HUES64 (cell line): ENCODE results near the gene RASGRF1. TPM values are rescaled to one million over a fixed set of nuclear protein-coding genes. Genes with fewer than 3 reads are reported as not detected.

Experiments used
- H3K27ac ChIP-seq: 2 replicates; pipeline ENCODE4 v1.7.0; 2013; ENCODE audit warnings: low read depth, low read length, inconsistent platforms
- H3K27me3 ChIP-seq: 2 replicates; pipeline ENCODE4 v1.6.1; 2013; ENCODE audit warnings: mild to moderate bottlenecking, low read length; ENCODE audit not compliant: insufficient read depth
- H3K36me3 ChIP-seq: 2 replicates; pipeline ENCODE4 v1.6.1; 2013; ENCODE audit warnings: mild to moderate bottlenecking, low read length; ENCODE audit not compliant: insufficient read depth
- H3K4me1 ChIP-seq: 2 replicates; pipeline ENCODE4 v1.6.1; 2013; ENCODE audit warnings: mild to moderate bottlenecking, low read length, moderate library complexity; ENCODE audit not compliant: insufficient read depth
- H3K4me3 ChIP-seq: 2 replicates; pipeline ENCODE4 v1.5.1; 2013; ENCODE audit warnings: mild to moderate bottlenecking, low read length, moderate library complexity
- H3K9ac ChIP-seq: 2 replicates; pipeline ENCODE4 v1.6.1; 2013; ENCODE audit warnings: mild to moderate bottlenecking, low read depth, low read length
- H3K9me3 ChIP-seq: 2 replicates; pipeline ENCODE4 v1.6.1; 2013; ENCODE audit warnings: low read depth, low read length; ENCODE audit not compliant: insufficient read depth
- WGBS: fragments of 150-250, 120-280 bp; methylation state at CpG from one replicate; pipeline ENCODE4 v1.1.7; 2013; ENCODE audit warnings: missing lambda C conversion rate; 5-methylcytosine and 5-hydroxymethylcytosine counted together
- polyA plus RNA-seq, 2 experiments: library from polyadenylated mRNA; stranded (reverse); fragments of 50-300 nt; gene quantifications; one replicate each; pipeline ENCODE4 v1.2.3, GENCODE V29; 2013

RASGRF1 gene, protein sequence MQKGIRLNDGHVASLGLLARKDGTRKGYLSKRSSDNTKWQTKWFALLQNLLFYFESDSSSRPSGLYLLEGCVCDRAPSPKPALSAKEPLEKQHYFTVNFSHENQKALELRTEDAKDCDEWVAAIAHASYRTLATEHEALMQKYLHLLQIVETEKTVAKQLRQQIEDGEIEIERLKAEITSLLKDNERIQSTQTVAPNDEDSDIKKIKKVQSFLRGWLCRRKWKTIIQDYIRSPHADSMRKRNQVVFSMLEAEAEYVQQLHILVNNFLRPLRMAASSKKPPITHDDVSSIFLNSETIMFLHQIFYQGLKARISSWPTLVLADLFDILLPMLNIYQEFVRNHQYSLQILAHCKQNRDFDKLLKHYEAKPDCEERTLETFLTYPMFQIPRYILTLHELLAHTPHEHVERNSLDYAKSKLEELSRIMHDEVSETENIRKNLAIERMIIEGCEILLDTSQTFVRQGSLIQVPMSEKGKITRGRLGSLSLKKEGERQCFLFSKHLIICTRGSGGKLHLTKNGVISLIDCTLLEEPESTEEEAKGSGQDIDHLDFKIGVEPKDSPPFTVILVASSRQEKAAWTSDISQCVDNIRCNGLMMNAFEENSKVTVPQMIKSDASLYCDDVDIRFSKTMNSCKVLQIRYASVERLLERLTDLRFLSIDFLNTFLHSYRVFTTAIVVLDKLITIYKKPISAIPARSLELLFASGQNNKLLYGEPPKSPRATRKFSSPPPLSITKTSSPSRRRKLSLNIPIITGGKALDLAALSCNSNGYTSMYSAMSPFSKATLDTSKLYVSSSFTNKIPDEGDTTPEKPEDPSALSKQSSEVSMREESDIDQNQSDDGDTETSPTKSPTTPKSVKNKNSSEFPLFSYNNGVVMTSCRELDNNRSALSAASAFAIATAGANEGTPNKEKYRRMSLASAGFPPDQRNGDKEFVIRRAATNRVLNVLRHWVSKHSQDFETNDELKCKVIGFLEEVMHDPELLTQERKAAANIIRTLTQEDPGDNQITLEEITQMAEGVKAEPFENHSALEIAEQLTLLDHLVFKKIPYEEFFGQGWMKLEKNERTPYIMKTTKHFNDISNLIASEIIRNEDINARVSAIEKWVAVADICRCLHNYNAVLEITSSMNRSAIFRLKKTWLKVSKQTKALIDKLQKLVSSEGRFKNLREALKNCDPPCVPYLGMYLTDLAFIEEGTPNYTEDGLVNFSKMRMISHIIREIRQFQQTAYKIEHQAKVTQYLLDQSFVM (N-terminal part only)
- 0.20 TPM for polyA plus RNA-seq (2013, experiment 1 of 2)
- 0.70 TPM for polyA plus RNA-seq (2013, experiment 2 of 2)

DNA sequence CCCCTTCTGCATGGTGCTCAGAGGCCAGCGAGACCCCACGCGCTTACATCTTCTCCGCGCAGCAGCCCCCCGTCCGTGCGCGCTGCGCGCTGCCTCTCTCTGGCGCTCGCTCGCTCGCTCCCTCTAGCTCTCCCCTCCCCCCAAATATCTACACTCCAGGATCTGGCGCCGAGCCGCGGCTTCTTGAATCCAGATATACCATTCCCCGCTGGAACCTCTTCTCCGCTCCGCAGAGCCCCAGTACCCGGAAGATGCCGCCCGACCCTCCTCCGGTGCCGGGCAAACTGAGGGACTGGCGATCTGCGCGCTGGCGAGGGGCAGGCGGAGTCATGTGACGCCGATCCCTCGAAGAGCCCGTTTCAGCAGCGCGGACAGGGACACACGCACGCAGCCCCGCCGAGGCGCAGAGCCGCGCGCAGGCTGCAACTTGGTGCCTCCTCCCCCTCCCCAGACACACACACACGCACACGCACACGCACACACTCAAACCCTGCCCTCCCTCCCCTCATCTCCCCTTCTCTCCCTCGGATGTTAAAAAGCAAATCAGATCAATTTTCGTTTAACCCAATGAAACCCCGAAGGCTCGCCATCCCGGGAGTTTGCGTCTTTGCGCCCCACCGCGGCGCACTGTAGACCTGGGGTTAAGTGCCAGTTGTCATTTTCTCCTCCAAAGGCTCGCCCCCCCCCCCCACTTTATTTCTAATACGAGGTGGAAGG lies at the start of gene RASGRF1:
RASGRF1 (minus strand) TSS at position 294 of the 717 bp plus-strand sequence; CDS start at position 12, 282 bp downstream.
- H3K4me1 ChIP-seq = no peaks in the 10 kb centered on the region
- H3K4me3 ChIP-seq = peak within 1 kb of the TSS; percentile 65
- under 1% methylated on average over 60 of the region's 61 CpGs for whole genome bisulfite sequencing
- H3K27me3 ChIP-seq = peaks cover 99% of the 10 kb centered on the region
- H3K9ac ChIP-seq = peak within 1 kb of the TSS; percentile 29; the same call in 1 of the 2 replicates
- no peak within 1 kb of the TSS for H3K27ac ChIP-seq
- H3K36me3 ChIP-seq = no peaks in the 10 kb centered on the region
- H3K9me3 ChIP-seq = no peaks in the 10 kb centered on the region

DNA sequence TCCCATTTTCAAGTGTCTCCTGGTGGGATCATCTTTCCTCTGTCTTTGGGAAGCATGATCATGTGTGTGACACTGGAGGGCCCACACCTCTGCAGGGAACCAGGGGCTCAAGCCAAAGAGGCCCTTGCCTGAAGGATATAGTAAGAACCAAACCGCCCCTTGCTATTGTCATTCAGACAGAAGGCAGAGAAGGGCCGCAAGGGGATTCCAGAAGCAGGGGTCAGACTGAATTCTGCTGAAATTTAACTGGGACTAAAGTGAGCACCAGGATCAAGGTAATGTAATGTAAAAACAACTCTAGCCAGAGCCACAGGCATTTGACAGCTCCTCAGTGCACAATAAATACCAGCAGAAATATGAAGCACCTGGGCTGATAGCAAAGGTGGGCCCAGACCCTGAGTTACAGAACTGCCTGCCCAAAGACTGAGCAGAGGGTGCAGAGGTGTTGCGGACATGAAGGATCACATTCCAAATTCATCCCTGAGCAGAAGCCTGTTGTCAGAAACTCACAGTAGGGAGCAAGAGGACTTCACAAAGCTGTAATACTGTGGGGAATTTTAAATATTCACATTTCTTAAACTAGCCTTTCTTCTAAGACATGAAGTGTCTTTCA lies 46.0 kb upstream of the RASGRF1 start:
- H3K9me3 ChIP-seq = no peaks in the 10 kb centered on the region
- peak overlapping the region; percentile 69; the same call in 1 of the 2 replicates for H3K27ac ChIP-seq
- H3K36me3 ChIP-seq = no peaks in the 10 kb centered on the region
- no peak overlapping the region for H3K4me3 ChIP-seq
- no peaks in the 10 kb centered on the region for H3K27me3 ChIP-seq
- WGBS = 28% methylated on average over 3 of the region's 3 CpGs
- H3K9ac ChIP-seq = no peak overlapping the region
- peaks cover 17% of the 10 kb centered on the region for H3K4me1 ChIP-seq

DNA sequence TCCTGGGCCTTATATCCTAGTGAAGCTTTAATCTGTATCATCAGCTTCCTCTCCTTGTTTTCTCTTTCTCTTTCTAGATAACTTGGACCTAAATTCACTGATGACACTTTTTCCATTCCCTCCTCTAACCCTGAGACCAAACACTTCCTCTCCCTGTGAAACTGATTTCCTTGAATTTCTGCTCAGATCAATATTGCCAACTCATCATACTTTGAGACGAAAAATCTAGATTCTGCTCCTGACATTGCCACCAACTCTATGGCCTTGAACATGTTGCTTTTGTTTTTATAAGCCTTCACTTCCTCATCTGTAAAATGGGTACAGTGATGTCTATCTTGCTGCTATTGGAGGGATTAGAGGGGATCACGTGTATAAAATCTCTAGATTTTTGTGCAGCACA lies 42.7 kb upstream of the RASGRF1 start:
- Histone ChIP-seq H3K4me1 (peaks cover 17% of the 10 kb centered on the region), H3K4me3 (no peak overlapping the region), H3K27me3 (no peaks in the 10 kb centered on the region), H3K9me3 (no peaks in the 10 kb centered on the region), H3K9ac (no peak overlapping the region), H3K36me3 (no peaks in the 10 kb centered on the region), H3K27ac (no peak overlapping the region)
- WGBS = 85% methylated on average over 2 of the region's 2 CpGs

DNA sequence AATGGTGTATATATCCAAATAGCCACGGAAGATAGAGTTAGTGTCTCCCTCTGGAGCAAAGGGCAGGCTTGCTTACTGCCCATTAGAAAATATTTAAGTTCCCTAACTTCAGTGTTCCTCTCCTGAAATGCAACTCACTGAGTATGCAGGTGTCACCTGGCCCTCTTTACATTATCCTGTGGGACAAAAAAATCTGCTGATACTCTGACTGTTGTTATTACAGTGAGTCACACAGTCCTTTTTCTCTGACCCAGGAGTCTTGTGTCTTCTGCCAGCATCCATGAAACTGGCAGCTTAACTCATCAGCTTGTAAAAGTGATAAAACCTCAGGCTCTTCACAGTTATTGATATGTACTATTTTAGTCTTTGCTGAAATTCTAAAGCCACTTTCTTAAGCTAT lies 42.2 kb upstream of the RASGRF1 start:
- 89% methylated on average over 1 of the region's 1 CpG for WGBS

DNA sequence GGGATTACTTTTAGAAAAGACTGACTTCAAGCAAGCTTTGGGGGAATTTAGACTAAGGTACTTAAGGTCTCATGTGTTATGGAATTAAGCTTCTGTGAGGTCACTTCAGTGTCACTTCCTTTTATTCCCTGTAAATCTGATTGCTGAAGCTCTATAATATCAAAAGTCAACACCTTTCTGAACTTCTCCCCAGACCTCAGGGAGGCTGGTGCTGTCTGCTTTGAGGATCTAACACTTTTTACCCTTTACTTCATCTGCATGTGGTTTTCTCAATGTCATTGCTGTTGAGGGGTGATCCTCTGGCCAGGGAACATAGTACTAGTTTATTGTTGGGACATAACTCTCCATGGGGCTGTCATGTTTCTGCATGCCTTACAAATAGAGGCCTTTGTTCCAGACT lies 41.8 kb upstream of the RASGRF1 start:
- H3K27me3 ChIP-seq = no peaks in the 10 kb centered on the region
- H3K4me1 ChIP-seq = peaks cover 17% of the 10 kb centered on the region
- H3K9me3 ChIP-seq = 0 out of 2 replicates have a peak, but pooled peaks cover 4% of the 10 kb centered on the region
- no peak overlapping the region for H3K27ac ChIP-seq
- no peak overlapping the region for H3K9ac ChIP-seq
- no peak overlapping the region for H3K4me3 ChIP-seq
- H3K36me3 ChIP-seq = no peaks in the 10 kb centered on the region

More for the DNA sequence above, 42.2 kb upstream of the RASGRF1 start:
- H3K4me3 ChIP-seq = no peak overlapping the region
- H3K4me1 ChIP-seq = peaks cover 17% of the 10 kb centered on the region
- 0 out of 2 replicates have a peak, but pooled peaks cover 1% of the 10 kb centered on the region for H3K9me3 ChIP-seq
- no peak overlapping the region for H3K27ac ChIP-seq
- H3K9ac ChIP-seq = no peak overlapping the region
- H3K36me3 ChIP-seq = no peaks in the 10 kb centered on the region
- H3K27me3 ChIP-seq = no peaks in the 10 kb centered on the region

DNA sequence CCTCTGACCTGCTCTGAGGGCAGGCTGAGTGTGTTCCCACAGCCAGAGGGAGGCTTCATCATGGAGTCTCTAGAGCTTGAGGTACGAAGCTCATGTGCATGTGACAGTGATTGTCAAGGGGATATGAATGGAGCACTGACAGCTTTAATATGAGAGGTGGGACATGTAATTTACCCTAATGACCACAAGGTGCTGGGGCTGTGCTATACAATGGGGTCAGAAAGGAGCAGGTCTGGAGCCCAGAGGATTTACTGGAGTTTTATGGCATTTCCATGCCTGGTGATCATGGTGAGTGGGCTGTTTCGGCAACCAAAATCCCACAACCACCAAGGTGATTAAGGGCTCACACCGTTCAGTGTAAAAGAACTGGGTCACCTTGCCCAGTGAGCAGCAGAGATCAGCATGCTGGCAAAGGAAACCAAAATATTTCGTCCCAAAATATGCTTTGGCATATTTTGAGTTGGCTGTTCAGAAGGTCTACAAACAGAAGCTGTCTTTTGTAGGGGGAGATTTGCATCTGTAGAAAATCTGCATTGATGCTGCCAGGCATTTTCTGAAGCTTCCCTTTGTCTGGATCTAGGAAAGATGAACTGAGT lies 40.1 kb upstream of the RASGRF1 start:
- no peak overlapping the region for H3K27ac ChIP-seq
- no peaks in the 10 kb centered on the region for H3K27me3 ChIP-seq
- WGBS = 83% methylated on average over 4 of the region's 4 CpGs
- H3K9ac ChIP-seq = no peak overlapping the region
- peaks cover 3% of the 10 kb centered on the region; the same call in 1 of the 2 replicates for H3K4me1 ChIP-seq
- H3K9me3 ChIP-seq = 0 out of 2 replicates have a peak, but pooled peaks cover 4% of the 10 kb centered on the region
- H3K4me3 ChIP-seq = no peak overlapping the region
- no peaks in the 10 kb centered on the region for H3K36me3 ChIP-seq

DNA sequence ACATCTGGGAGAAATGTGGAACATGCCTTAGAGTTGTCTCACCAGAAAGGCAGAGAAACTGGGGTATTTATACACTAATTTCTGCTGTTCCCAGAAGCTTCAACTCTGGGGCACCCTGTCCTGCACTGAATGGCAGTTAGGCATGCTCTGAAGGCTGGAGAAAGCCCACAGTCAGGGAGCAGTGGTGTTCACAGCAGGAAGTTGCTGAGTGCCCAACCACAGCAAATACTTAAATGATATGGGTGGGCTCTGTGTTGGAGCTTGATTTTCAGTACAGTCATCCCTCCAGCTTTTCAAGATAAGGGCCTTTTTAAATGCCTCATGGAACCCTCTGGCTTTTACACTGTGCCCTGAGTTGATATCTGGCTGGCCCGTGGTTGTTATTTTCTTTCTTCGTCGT lies 38.7 kb upstream of the RASGRF1 start:
- Histone ChIP-seq H3K4me1 (no peaks in the 10 kb centered on the region), H3K36me3 (no peaks in the 10 kb centered on the region), H3K27me3 (no peaks in the 10 kb centered on the region), H3K9me3 (0 out of 2 replicates have a peak, but pooled peaks cover 4% of the 10 kb centered on the region), H3K4me3 (no peak overlapping the region), H3K9ac (no peak overlapping the region), H3K27ac (no peak overlapping the region)
- WGBS = 88% methylated on average over 3 of the region's 3 CpGs

DNA sequence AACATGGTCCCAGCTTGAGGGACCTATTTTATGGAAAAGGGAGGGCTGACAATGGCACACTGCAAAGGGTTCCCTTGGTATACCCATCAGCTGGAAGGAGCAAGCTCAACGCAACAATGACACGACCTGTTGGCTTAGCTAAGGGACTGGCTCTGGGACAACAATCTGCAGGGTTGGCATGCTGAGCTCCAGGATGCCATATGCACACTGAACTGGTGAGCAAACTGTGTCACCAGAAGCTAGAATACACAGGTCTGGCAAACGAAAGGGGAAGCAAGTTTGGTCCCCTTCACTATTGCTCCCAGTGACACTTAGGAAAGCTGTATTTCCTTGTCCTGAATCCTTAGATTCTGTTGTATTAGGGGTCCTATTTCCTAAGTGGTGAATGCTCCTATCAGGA lies 38.0 kb upstream of the RASGRF1 start:
- H3K4me3 ChIP-seq = no peak overlapping the region
- no peaks in the 10 kb centered on the region for H3K27me3 ChIP-seq
- no peak overlapping the region for H3K9ac ChIP-seq
- H3K27ac ChIP-seq = no peak overlapping the region
- 0 out of 2 replicates have a peak, but pooled peaks cover 4% of the 10 kb centered on the region for H3K9me3 ChIP-seq
- H3K4me1 ChIP-seq = no peaks in the 10 kb centered on the region
- no peaks in the 10 kb centered on the region for H3K36me3 ChIP-seq
- WGBS = 92% methylated on average over 3 of the region's 3 CpGs

DNA sequence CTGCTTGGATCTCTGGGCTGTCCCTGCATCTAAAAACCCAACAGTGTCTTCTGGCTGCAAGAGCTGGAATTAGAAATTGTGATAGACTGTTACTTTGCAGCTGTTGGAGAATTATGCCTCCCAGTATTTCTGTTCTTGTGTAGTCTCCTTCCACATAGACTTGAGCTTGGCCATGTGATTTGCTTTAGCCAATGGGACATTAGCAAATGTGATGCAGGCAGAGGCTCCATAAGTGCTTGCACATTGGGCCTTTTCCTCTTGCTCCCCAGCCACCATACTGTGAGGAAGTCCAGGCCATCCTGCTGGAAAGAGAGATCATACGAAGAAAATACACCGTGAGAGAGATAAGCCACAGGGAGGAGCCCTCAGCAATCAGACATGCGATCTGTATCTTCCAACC lies 33.8 kb upstream of the RASGRF1 start:
- H3K27me3 ChIP-seq = no peaks in the 10 kb centered on the region
- 52% methylated on average over 3 of the region's 3 CpGs for WGBS

More for the DNA sequence above, 33.8 kb upstream of the RASGRF1 start:
- H3K9me3 ChIP-seq = 0 out of 2 replicates have a peak, but pooled peaks cover 4% of the 10 kb centered on the region
- H3K4me1 ChIP-seq = no peaks in the 10 kb centered on the region
- no peak overlapping the region for H3K27ac ChIP-seq
- no peaks in the 10 kb centered on the region for H3K36me3 ChIP-seq
- H3K9ac ChIP-seq = no peak overlapping the region
- H3K4me3 ChIP-seq = no peak overlapping the region
